Activated CD4-positive, alpha-beta T cell treated with anti-CD3 and anti-CD28 coated beads for 36 hours (primary cell): ENCODE measurements around the gene FCER2. TPM values are rescaled to one million over a fixed set of nuclear protein-coding genes. Genes with fewer than 3 reads are reported as not detected.

Experiments
- ATAC-seq: fragments of 200-7000 bp; cut with Tn5 transposase; one replicate; pipeline ENCODE4 v1.10.0; 2021; ENCODE audit warnings: mild to moderate bottlenecking, moderate library complexity
- CTCF ChIA-PET: fragments of 350-600 bp; sonication (Branson Sonifier 250); formaldehyde crosslinking; loops from one replicate; lab custom pipeline; 2021; ENCODE audit warnings: antibody characterized with exemption; lab: Charles Lee
- POLR2A ChIA-PET: fragments of 350-600 bp; sonication (Branson Sonifier 250); formaldehyde crosslinking; loops from one replicate; lab custom pipeline; 2021; ENCODE audit warnings: antibody characterized with exemption, inconsistent platforms; lab: Charles Lee
- DNase-seq: peaks from one replicate; pipeline ENCODE4 v3.0.0-alpha.2; 2020
- H3K27ac Mint-ChIP-seq: one replicate; pipeline ENCODE4 v1.8.0; 2021; ENCODE audit warnings: mixed read lengths
- H3K27me3 Mint-ChIP-seq: one replicate; pipeline ENCODE4 v1.8.0; 2021; ENCODE audit warnings: mixed read lengths
- H3K36me3 Mint-ChIP-seq: one replicate; pipeline ENCODE4 v1.8.0; 2021; ENCODE audit warnings: low read depth, mixed read lengths
- H3K4me1 Mint-ChIP-seq: one replicate; pipeline ENCODE4 v1.8.0; 2021; ENCODE audit warnings: mixed read lengths
- H3K4me3 Mint-ChIP-seq: one replicate; pipeline ENCODE4 v1.8.0; 2021; ENCODE audit warnings: mild to moderate bottlenecking, moderate library complexity, mixed read lengths
- H3K9me3 Mint-ChIP-seq: one replicate; pipeline ENCODE4 v1.8.0; 2021; ENCODE audit warnings: low read depth, mixed read lengths
- intact Hi-C, 2 experiments: fragments of 100-400 bp; cut with DNase I in 1 of 2; cut with micrococcal nuclease in 1 of 2; formaldehyde crosslinking; loops; one replicate each; pipeline versions ENCODE4 v1.14.2 to v1.15.1; 2022 to 2024; cut with DNase I, micrococcal nuclease
- total RNA-seq, 2 experiments: library from RNA; stranded (reverse); gene quantifications; one replicate each; pipeline ENCODE4 v1.2.3, GENCODE V29; 2021

The FCER2 gene
- total RNA-seq, 2 experiments from 2014 or later, result 2.6 to 3.5 TPM

DNA sequence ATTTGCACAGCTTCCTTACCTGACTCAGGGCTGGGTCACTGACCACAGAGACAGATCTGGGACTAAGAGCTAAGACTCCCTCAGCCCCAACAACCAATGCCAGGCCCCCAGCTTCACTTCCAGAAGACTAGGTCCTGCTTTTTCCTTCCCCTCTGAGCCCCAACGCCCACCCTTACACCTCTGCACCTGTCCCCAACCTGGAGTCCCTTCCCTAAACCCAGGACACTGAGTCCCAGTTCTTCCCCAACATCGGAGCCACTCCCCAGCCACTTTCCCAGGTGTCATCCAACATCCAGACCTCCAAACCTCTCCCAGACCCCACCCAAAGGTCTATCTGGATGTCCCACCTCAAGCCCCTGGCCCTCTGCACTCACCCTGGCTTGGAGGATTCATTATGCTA, 2.9 kb downstream of the FCER2 start:
- no peak for ATAC-seq
- Mint-ChIP-seq H3K36me3 (no peaks in the 10 kb centered on the region), H3K9me3 (no peaks in the 10 kb centered on the region), H3K27ac (peak overlapping the region; percentile 39), H3K27me3 (peaks cover 13% of the 10 kb centered on the region), H3K4me1 (peaks cover 22% of the 10 kb centered on the region), H3K4me3 (peak overlapping the region; percentile 46)
- ChIA-PET POLR2A (no interaction called here), CTCF (interaction anchor here (0.6 to 2.6 kb wide), 6 partner anchors 10 to 694 kb away, joined by 3 to 9 read pairs (median 4); partner anchors contain the start of gene TRAPPC5)
- intact Hi-C loops, result loop anchor here in 1 of 2 experiments (2.0 kb wide), 2 partner anchors 52 to 74 kb away; no protein-coding TSS in a partner anchor
- DNase-seq, result no peak

DNA sequence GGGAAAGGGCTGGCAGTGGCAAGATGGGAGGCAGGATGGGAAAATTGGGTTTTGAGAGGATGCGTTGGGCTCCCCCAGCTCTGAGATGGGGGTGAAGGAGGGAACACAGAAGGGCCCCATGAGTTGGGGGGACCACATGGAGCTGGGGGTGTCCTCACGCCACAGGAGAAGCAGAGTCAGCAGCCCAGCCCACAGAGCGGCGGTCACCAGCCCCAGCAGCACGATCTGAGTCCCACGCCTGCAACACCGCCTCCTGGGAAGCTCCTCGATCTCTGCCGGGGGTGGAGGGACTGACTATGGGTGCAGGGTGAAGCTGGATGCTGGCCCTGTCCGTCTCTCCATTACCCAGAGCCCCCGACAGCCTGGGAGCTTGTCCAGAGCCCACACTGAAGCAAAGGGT, 3.3 kb downstream of the FCER2 start:
- Mint-ChIP-seq H3K9me3 (no peaks in the 10 kb centered on the region), H3K27me3 (peaks cover 13% of the 10 kb centered on the region), H3K4me1 (peaks cover 18% of the 10 kb centered on the region), H3K27ac (no peak overlapping the region), H3K36me3 (no peaks in the 10 kb centered on the region), H3K4me3 (peak overlapping the region; percentile 46)
- ChIA-PET CTCF (interaction anchor here (0.6 to 2.6 kb wide), 9 partner anchors 10 to 694 kb away, joined by 3 to 9 read pairs (median 3); partner anchors contain the start of gene TRAPPC5), POLR2A (no interaction called here)
- no peak for DNase-seq
- intact Hi-C loops, result loop anchor here in 1 of 2 experiments (2.0 kb wide), 2 partner anchors 52 to 74 kb away; no protein-coding TSS in a partner anchor
- ATAC-seq, result no peak

DNA sequence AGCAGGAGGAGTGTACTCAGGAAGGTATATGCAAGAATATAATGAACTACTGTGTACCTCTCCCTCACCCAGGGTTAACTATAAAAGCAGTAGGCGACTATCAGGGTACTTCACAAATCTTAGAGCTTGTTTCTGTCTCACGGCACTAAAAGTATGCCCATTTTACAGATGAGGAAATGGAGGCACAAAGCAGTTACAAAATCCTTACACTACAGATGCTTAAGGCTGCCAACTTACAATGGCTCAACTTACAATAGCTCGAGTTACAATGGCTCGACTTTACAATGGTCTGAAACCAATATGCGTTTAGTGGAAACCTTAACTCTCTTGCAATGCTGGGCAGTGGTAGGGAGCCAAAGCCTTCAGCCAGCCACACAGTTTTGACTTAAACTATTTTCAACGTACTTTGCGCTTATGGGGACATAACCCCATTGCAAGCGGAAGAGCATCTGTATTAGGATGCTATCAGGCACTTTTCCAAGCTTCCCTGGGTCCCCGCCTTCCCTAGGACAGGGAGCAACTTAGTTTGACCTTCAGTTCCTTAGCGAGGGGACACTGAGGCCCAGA, 4.1 kb downstream of the FCER2 start:
- POLR2A ChIA-PET, result interaction anchor here (0.7 kb wide), 1 partner anchor 1016 kb away, joined by 4 read pairs; no protein-coding TSS in a partner anchor

GRCh38 chr19:7694499-7694898, 7.4 kb downstream of the FCER2 start:
- Mint-ChIP-seq H3K9me3 (no peaks in the 10 kb centered on the region), H3K4me3 (no peak overlapping the region), H3K36me3 (no peaks in the 10 kb centered on the region), H3K27ac (no peak overlapping the region), H3K27me3 (peaks cover 13% of the 10 kb centered on the region), H3K4me1 (peaks cover 8% of the 10 kb centered on the region)
- DNase-seq (no peak), ATAC-seq (no peak)
- ChIA-PET CTCF (no interaction called here), POLR2A (no interaction called here)
- intact Hi-C loops, result no loop called here

More for the DNA sequence above, 4.1 kb downstream of the FCER2 start:
- H3K27ac Mint-ChIP-seq, result no peak overlapping the region
- ATAC-seq (no peak), DNase-seq (no peak)
- H3K9me3 Mint-ChIP-seq, result no peaks in the 10 kb centered on the region
- H3K36me3 Mint-ChIP-seq, result no peaks in the 10 kb centered on the region
- intact Hi-C loops, result loop anchor here in 1 of 2 experiments (2.0 kb wide), 2 partner anchors 53 to 75 kb away; no protein-coding TSS in a partner anchor
- CTCF ChIA-PET, result interaction anchor here (0.6 to 2.6 kb wide), 7 partner anchors 14 to 171 kb away, joined by 3 to 9 read pairs (median 3); partner anchors contain the start of gene TRAPPC5
- H3K27me3 Mint-ChIP-seq, result peaks cover 13% of the 10 kb centered on the region
- H3K4me3 Mint-ChIP-seq, result no peak overlapping the region
- H3K4me1 Mint-ChIP-seq, result peaks cover 15% of the 10 kb centered on the region

- H3K4me1 Mint-ChIP-seq, result no peaks in the 10 kb centered on the region
- ChIA-PET POLR2A (no interaction called here), CTCF (no interaction called here)
- H3K36me3 Mint-ChIP-seq, result no peaks in the 10 kb centered on the region
- H3K27ac Mint-ChIP-seq, result no peak overlapping the region
- peaks cover 5% of the 10 kb centered on the region for H3K27me3 Mint-ChIP-seq
- ATAC-seq (peak; percentile 55), DNase-seq (no peak)
- no peak overlapping the region for H3K4me3 Mint-ChIP-seq
- intact Hi-C loops, result no loop called here
- no peaks in the 10 kb centered on the region for H3K9me3 Mint-ChIP-seq
Observed at GRCh38 chr19:7692417-7693088, 9.4 kb downstream of the FCER2 start.

GRCh38 chr19:7691497-7691896, 10.4 kb downstream of the FCER2 start:
- Mint-ChIP-seq H3K9me3 (no peaks in the 10 kb centered on the region), H3K36me3 (no peaks in the 10 kb centered on the region), H3K4me1 (no peaks in the 10 kb centered on the region), H3K27ac (no peak overlapping the region), H3K4me3 (no peak overlapping the region), H3K27me3 (peaks cover 3% of the 10 kb centered on the region)
- peak; percentile 23 for ATAC-seq
- intact Hi-C loops, result no loop called here
- POLR2A ChIA-PET, result no interaction called here
- CTCF ChIA-PET, result interaction anchor here (1.0 kb wide), 1 partner anchor 10 kb away, joined by 3 read pairs; the partner anchor contains the start of gene TRAPPC5
- no peak for DNase-seq

- no peaks in the 10 kb centered on the region for H3K9me3 Mint-ChIP-seq
- DNase-seq, result no peak
- H3K27ac Mint-ChIP-seq, result no peak overlapping the region
- ATAC-seq, result no peak
- POLR2A ChIA-PET, result no interaction called here
- CTCF ChIA-PET, result interaction anchor here (1.0 to 1.2 kb wide), 2 partner anchors 10 to 122 kb away, joined by 3 read pairs; partner anchors contain the start of gene TRAPPC5
- H3K27me3 Mint-ChIP-seq, result peaks cover 2% of the 10 kb centered on the region
- intact Hi-C loops, result no loop called here
- H3K4me1 Mint-ChIP-seq, result no peaks in the 10 kb centered on the region
- no peak overlapping the region for H3K4me3 Mint-ChIP-seq
- H3K36me3 Mint-ChIP-seq, result no peaks in the 10 kb centered on the region
Observed at GRCh38 chr19:7690779-7691258, 11.1 kb downstream of the FCER2 start.

- H3K36me3 Mint-ChIP-seq, result peaks cover 2% of the 10 kb centered on the region
- ATAC-seq, result no peak
- H3K9me3 Mint-ChIP-seq, result no peaks in the 10 kb centered on the region
- H3K27ac Mint-ChIP-seq, result no peak overlapping the region
- H3K4me3 Mint-ChIP-seq, result no peak overlapping the region
- CTCF ChIA-PET, result no interaction called here
- intact Hi-C loops, result no loop called here
- no peaks in the 10 kb centered on the region for H3K27me3 Mint-ChIP-seq
- H3K4me1 Mint-ChIP-seq, result no peaks in the 10 kb centered on the region
- POLR2A ChIA-PET, result interaction anchor here (1.0 kb wide), 1 partner anchor 74 kb away, joined by 3 read pairs; the partner anchor contains the start of gene CLEC4M
- no peak for DNase-seq
Observed at GRCh38 chr19:7689165-7689564, 12.8 kb downstream of the FCER2 start.

- no peak overlapping the region for H3K4me3 Mint-ChIP-seq
- DNase-seq, result no peak
- ChIA-PET CTCF (no interaction called here), POLR2A (interaction anchor here (0.6 kb wide), 1 partner anchor 18 kb away, joined by 3 read pairs; no protein-coding TSS in a partner anchor)
- intact Hi-C loops, result no loop called here
- no peaks in the 10 kb centered on the region for H3K9me3 Mint-ChIP-seq
- H3K27me3 Mint-ChIP-seq, result no peaks in the 10 kb centered on the region
- no peak for ATAC-seq
- H3K27ac Mint-ChIP-seq, result no peak overlapping the region
- peaks cover 5% of the 10 kb centered on the region for H3K4me1 Mint-ChIP-seq
- peaks cover 10% of the 10 kb centered on the region for H3K36me3 Mint-ChIP-seq
Observed at GRCh38 chr19:7687177-7687576, 14.8 kb downstream of the FCER2 start.

DNA sequence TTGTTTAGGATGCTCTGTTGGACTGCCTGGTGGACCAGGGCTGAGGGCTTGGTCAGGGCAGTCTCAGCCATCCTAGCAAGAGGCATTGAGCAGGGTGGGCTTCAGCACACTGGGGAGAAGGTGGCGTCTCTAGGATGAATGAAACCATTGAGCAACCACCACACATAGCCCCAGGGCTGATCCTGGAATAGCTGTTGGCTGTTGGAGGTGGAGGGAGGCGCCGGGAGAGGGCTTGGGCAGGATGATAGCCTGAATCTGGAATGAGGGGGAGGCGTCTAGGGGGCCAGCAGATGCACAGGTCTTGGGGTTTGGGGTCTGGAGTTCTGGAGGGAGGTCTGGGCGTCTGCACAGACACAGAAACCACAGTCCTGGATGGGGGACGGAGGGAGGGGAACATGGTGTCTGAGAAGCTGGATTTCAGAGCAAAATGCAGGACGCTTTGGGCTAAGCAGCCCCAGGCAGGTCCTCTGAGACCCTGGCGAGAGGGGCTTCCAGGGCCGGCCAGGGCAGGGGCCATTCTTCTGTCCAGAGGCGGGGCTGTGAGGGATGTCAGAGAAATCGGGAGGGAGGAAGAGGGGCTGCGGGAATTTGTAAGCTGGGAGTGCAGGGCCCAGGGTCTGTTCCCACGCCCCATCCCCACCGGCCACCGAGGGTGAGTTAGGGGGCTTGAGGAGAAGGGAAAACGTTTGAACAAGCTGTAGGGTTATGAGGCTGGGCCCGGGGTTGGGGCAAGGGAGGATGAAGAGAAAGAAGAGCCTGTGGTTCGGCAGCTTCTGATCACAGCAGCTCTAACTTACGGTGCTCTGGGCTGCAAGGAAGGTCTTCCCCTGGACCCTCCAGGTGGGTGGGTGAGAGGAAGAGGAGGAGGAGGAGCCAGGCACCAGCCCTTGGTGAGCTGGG, 16.1 kb downstream of the FCER2 start:
- ATAC-seq (no peak), DNase-seq (no peak)
- Mint-ChIP-seq H3K4me1 (peaks cover 10% of the 10 kb centered on the region), H3K27me3 (no peaks in the 10 kb centered on the region), H3K36me3 (peaks cover 15% of the 10 kb centered on the region), H3K27ac (no peak overlapping the region), H3K9me3 (no peaks in the 10 kb centered on the region), H3K4me3 (no peak overlapping the region)
- ChIA-PET CTCF (no interaction called here), POLR2A (no interaction called here)
- intact Hi-C loops, result no loop called here
